ENCODE measurements around the gene SHOX. TPM values are rescaled to one million over a fixed set of nuclear protein-coding genes. Genes with fewer than 3 reads are reported as not detected.
"Not testable (repeated sequence)": the region's sequence is repeated elsewhere in the genome, so short reads cannot be mapped to it uniquely, and the experiment has no call there.

The SHOX gene
- total RNA-seq, 2 donors from 2014 or later = not detected

GRCh38 chrX:585115-585808, 45.3 kb upstream of the SHOX start:
- intact Hi-C loops (cut with DNase I) = no loop called here
- Histone ChIP-seq H3K36me3 (replicated peaks in 1 of 2; ENCODE audit: insufficient read depth in 1 of 2, low read depth in 2 of 2) (no peaks in the 10 kb centered on the region), H3K27me3 (no peaks in the 10 kb centered on the region), H3K4me3 (no peak overlapping the region), H3K27ac (no peak overlapping the region), H3K4me1 (no peaks in the 10 kb centered on the region), H3K9me3 (no peaks in the 10 kb centered on the region)
- WGBS, 2 donors = 24 to 36% methylated on average over 15 to 21 of the region's 21 CpGs
- DNase-seq (no peak), ATAC-seq (no peak)
- TF ChIP-seq CTCF (IDR thresholded peaks at IDR 0.05) = no peak
- TF ChIP-seq POLR2A (IDR thresholded peaks at IDR 0.05) = no peak

GRCh38 chrX:586351-586750, 44.2 kb upstream of the SHOX start:
- H3K4me3 ChIP-seq = no peak overlapping the region
- DNase-seq (no peak), ATAC-seq (no peak)
- H3K4me1 ChIP-seq = no peaks in the 10 kb centered on the region
- H3K9me3 ChIP-seq = no peaks in the 10 kb centered on the region
- TF ChIP-seq POLR2A (IDR thresholded peaks at IDR 0.05) (no peak), CTCF (IDR thresholded peaks at IDR 0.05) (no peak)
- intact Hi-C loops (cut with DNase I) = no loop called here
- no peak overlapping the region for H3K27ac ChIP-seq
- WGBS, 2 donors = 72 to 75% methylated on average over 8 of the region's 8 CpGs
- H3K27me3 ChIP-seq = no peaks in the 10 kb centered on the region
- no peaks in the 10 kb centered on the region for H3K36me3 ChIP-seq (replicated peaks in 1 of 2; ENCODE audit: insufficient read depth in 1 of 2, low read depth in 2 of 2)

GRCh38 chrX:589261-589660, 41.3 kb upstream of the SHOX start:
- ATAC-seq; H3K4me1 ChIP-seq; H3K27ac ChIP-seq; H3K4me3 ChIP-seq; intact Hi-C loops (cut with DNase I); DNase-seq; H3K27me3 ChIP-seq; H3K36me3 ChIP-seq (replicated peaks in 1 of 2; ENCODE audit: insufficient read depth in 1 of 2, low read depth in 2 of 2); H3K9me3 ChIP-seq: not testable (repeated sequence)
- 77 to 79% methylated on average over 20 of the region's 20 CpGs for WGBS, 2 donors

GRCh38 chrX:590693-591404, 39.7 kb upstream of the SHOX start:
- TF ChIP-seq CTCF (IDR thresholded peaks at IDR 0.05) = no peak
- Histone ChIP-seq H3K36me3 (replicated peaks in 1 of 2; ENCODE audit: insufficient read depth in 1 of 2, low read depth in 2 of 2) (no peaks in the 10 kb centered on the region), H3K4me1 (no peaks in the 10 kb centered on the region), H3K27ac (no peak overlapping the region), H3K4me3 (no peak overlapping the region), H3K9me3 (no peaks in the 10 kb centered on the region), H3K27me3 (no peaks in the 10 kb centered on the region)
- ATAC-seq (no peak), DNase-seq (no peak)
- intact Hi-C loops (cut with DNase I) = no loop called here
- WGBS, 2 donors = 64 to 69% methylated on average over 15 to 24 of the region's 24 CpGs

- Histone ChIP-seq H3K4me1 (no peaks in the 10 kb centered on the region), H3K27me3 (no peaks in the 10 kb centered on the region), H3K9me3 (peaks cover 0 to 13% (median 0%) of the 10 kb centered on the region in 3 donors), H3K4me3 (no peak overlapping the region), H3K36me3 (replicated peaks in 1 of 2; ENCODE audit: insufficient read depth in 1 of 2, low read depth in 2 of 2) (no peaks in the 10 kb centered on the region), H3K27ac (no peak overlapping the region)
- DNase-seq = no peak
- intact Hi-C loops (cut with DNase I) = no loop called here
- no peak for ATAC-seq
- 41 to 58% methylated on average over 14 to 18 of the region's 18 CpGs for WGBS, 2 donors
- no peak for TF ChIP-seq CTCF (IDR thresholded peaks at IDR 0.05)
- TF ChIP-seq POLR2A (IDR thresholded peaks at IDR 0.05) = no peak
These were observed 30.5 kb upstream of the SHOX start for GRCh38 chrX:599837-600715.

- H3K4me1 ChIP-seq; H3K36me3 ChIP-seq (replicated peaks in 1 of 2; ENCODE audit: insufficient read depth in 1 of 2, low read depth in 2 of 2); ATAC-seq; DNase-seq; H3K4me3 ChIP-seq; intact Hi-C loops (cut with DNase I); H3K27ac ChIP-seq; H3K9me3 ChIP-seq; H3K27me3 ChIP-seq: not testable (repeated sequence)
- WGBS, 2 donors = 79% methylated on average over 9 of the region's 9 CpGs
These were observed 27.6 kb upstream of the SHOX start for GRCh38 chrX:603029-603428.

GRCh38 chrX:604616-605015, 26.0 kb upstream of the SHOX start:
- intact Hi-C loops (cut with DNase I); H3K4me1 ChIP-seq; H3K27ac ChIP-seq; DNase-seq; H3K27me3 ChIP-seq; H3K4me3 ChIP-seq; ATAC-seq; H3K9me3 ChIP-seq; H3K36me3 ChIP-seq (replicated peaks in 1 of 2; ENCODE audit: insufficient read depth in 1 of 2, low read depth in 2 of 2): not testable (repeated sequence)

All from body of pancreas (tissue), 4 donors.